ENCODE measurements around the gene SH3D21. TPM values are rescaled to one million over a fixed set of nuclear protein-coding genes. Genes with fewer than 3 reads are reported as not detected.

The SH3D21 gene
- total and polyA plus RNA-seq, 2 donors (not counting 1 experiment from before 2014, with no cell fraction given): 0.49 to 1.8 TPM

DNA sequence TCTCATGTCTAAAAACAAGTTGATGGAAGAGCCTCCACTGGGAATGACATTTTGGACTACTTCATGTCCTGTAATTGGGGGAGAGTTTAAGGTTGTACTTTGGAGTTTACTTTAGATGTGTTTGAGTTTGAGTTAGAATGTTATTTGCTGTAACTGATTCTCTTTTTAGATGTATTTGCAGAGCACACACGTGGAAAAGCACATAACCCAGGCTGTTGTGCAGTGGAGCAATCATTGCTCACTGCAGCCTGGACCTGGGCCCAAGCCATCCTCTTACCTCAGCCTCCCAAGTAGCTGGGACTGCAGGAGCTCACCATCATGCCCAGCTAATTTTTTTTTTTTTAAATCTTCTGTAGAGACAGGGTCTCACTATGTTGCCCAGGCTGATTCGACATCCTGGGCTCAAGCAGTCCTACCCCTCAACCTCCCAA is 36.7 kb upstream of the SH3D21 start:
- CTCF ChIA-PET: interaction anchor here (1.2 to 2.1 kb wide), 6 partner anchors 8 to 135 kb away, joined by 3 to 8 read pairs (median 5); partner anchors contain the start of gene TRAPPC3
- Mint-ChIP-seq H3K27ac (no peak overlapping the region), H3K4me3 (no peak overlapping the region), H3K4me1 (peaks cover 8% of the 10 kb centered on the region), H3K9me3 (ENCODE audit: insufficient read depth) (no peaks in the 10 kb centered on the region), H3K27me3 (no peaks in the 10 kb centered on the region)
- no peak for TF ChIP-seq EZH2 (IDR thresholded peaks at IDR 0.05; ENCODE audit: borderline replicate concordance, insufficient read depth, low read depth, low read length, poor library complexity, severe bottlenecking)
- TF ChIP-seq, protein P1, sequence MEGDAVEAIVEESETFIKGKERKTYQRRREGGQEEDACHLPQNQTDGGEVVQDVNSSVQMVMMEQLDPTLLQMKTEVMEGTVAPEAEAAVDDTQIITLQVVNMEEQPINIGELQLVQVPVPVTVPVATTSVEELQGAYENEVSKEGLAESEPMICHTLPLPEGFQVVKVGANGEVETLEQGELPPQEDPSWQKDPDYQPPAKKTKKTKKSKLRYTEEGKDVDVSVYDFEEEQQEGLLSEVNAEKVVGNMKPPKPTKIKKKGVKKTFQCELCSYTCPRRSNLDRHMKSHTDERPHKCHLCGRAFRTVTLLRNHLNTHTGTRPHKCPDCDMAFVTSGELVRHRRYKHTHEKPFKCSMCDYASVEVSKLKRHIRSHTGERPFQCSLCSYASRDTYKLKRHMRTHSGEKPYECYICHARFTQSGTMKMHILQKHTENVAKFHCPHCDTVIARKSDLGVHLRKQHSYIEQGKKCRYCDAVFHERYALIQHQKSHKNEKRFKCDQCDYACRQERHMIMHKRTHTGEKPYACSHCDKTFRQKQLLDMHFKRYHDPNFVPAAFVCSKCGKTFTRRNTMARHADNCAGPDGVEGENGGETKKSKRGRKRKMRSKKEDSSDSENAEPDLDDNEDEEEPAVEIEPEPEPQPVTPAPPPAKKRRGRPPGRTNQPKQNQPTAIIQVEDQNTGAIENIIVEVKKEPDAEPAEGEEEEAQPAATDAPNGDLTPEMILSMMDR (IDR thresholded peaks at IDR 0.05): no peak
- POLR2A ChIA-PET: interaction anchor here (0.5 kb wide), 1 partner anchor 40 kb away, joined by 5 read pairs; no protein-coding TSS in a partner anchor
- DNase-seq (no peak), ATAC-seq (ENCODE audit: low read depth) (no peak)
- peaks cover 83% of the 10 kb centered on the region for H3K79me2 ChIP-seq (ENCODE audit: control insufficient read depth, insufficient read depth, low read length)
- H4K20me1 ChIP-seq (ENCODE audit: control insufficient read depth, insufficient read depth, low read length, poor library complexity, severe bottlenecking): peaks cover 60% of the 10 kb centered on the region
- intact Hi-C loops (cut with micrococcal nuclease): loop anchor here (5.0 kb wide), 1 partner anchor 37 kb away; no protein-coding TSS in a partner anchor
- no peaks in the 10 kb centered on the region for H3K27me3 ChIP-seq (replicated peaks in 1 of 4; ENCODE audit: control extremely low read depth in 1 of 4, control insufficient read depth in 3 of 4, insufficient read depth in 4 of 4, low read length in 3 of 4)
- H3K4me3 ChIP-seq (ENCODE audit: control extremely low read depth in 1 of 5, extremely low read depth in 1 of 5, insufficient read depth in 1 of 5, low read depth in 2 of 5, low read length in 4 of 5): no peak overlapping the region
- H3K27ac ChIP-seq (ENCODE audit: low read length in 2 of 2): no peak overlapping the region
- no peak overlapping the region for H3K9ac ChIP-seq (ENCODE audit: low read length)
- H2AFZ ChIP-seq (ENCODE audit: insufficient read depth, low read depth, low read length, poor library complexity, severe bottlenecking): no peak overlapping the region
- peaks cover 10 to 62% of the 10 kb centered on the region in 2 experiments for H3K36me3 ChIP-seq (replicated peaks in 1 of 2; ENCODE audit: control extremely low read depth in 1 of 2, control insufficient read depth in 1 of 2, extremely low read depth in 1 of 2, insufficient read depth in 2 of 2, low read length in 1 of 2)
- 58% methylated on average over 1 of the region's 2 CpGs for WGBS (ENCODE audit: insufficient coverage)
- no peaks in the 10 kb centered on the region for H3K4me1 ChIP-seq (ENCODE audit: control insufficient read depth in 2 of 2, insufficient read depth in 2 of 2, low read length in 2 of 2)
- no peaks in the 10 kb centered on the region for H3K9me3 ChIP-seq (ENCODE audit: control extremely low read depth in 1 of 3, control insufficient read depth in 2 of 3, insufficient read depth in 1 of 3, low read length in 2 of 3)
- no peak overlapping the region for H3K4me2 ChIP-seq (replicated peaks; ENCODE audit: low read depth, low read length, poor library complexity, severe bottlenecking)

DNA sequence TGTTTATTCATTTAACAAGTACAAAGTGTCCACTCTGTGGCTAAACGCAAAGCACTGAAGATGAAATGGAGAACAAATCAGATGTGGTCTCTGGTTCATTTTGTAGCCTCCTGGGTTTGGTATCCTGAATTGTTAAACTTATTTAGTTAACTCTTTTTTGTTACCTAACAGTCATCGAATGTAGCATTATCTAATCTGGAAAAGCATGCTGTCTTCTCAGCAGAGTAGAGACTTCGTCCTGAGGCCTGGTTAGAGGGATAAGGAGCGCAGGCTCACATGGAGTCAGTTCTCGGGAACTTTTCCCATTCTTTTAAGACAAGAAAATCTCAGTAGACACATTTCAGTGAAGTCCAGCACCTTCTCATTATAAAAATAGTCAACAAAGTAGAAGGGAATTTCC is 33.1 kb upstream of the SH3D21 start:
- TF ChIP-seq, protein P1 (IDR thresholded peaks at IDR 0.05): no peak
- TF ChIP-seq EZH2 (IDR thresholded peaks at IDR 0.05; ENCODE audit: borderline replicate concordance, insufficient read depth, low read depth, low read length, poor library complexity, severe bottlenecking): no peak
- no peak overlapping the region for H3K4me2 ChIP-seq (replicated peaks; ENCODE audit: low read depth, low read length, poor library complexity, severe bottlenecking)
- peaks cover 38% of the 10 kb centered on the region for H4K20me1 ChIP-seq (ENCODE audit: control insufficient read depth, insufficient read depth, low read length, poor library complexity, severe bottlenecking)
- H3K9me3 Mint-ChIP-seq (ENCODE audit: insufficient read depth): no peaks in the 10 kb centered on the region
- no peak overlapping the region for H3K4me3 ChIP-seq (ENCODE audit: control extremely low read depth in 1 of 5, extremely low read depth in 1 of 5, insufficient read depth in 1 of 5, low read depth in 2 of 5, low read length in 4 of 5)
- WGBS (ENCODE audit: insufficient coverage): no CpG with 5 or more reads among the region's 5 CpGs
- ATAC-seq (ENCODE audit: low read depth): no peak
- no peak for DNase-seq
- no peak overlapping the region for H3K27ac ChIP-seq (ENCODE audit: low read length in 2 of 2)
- no peaks in the 10 kb centered on the region for H3K9me3 ChIP-seq (ENCODE audit: control extremely low read depth in 1 of 3, control insufficient read depth in 2 of 3, insufficient read depth in 1 of 3, low read length in 2 of 3)
- no peaks in the 10 kb centered on the region for H3K27me3 ChIP-seq (replicated peaks in 1 of 4; ENCODE audit: control extremely low read depth in 1 of 4, control insufficient read depth in 3 of 4, insufficient read depth in 4 of 4, low read length in 3 of 4)
- peaks cover 79% of the 10 kb centered on the region for H3K79me2 ChIP-seq (ENCODE audit: control insufficient read depth, insufficient read depth, low read length)
- H3K36me3 ChIP-seq (replicated peaks in 1 of 2; ENCODE audit: control extremely low read depth in 1 of 2, control insufficient read depth in 1 of 2, extremely low read depth in 1 of 2, insufficient read depth in 2 of 2, low read length in 1 of 2): peaks cover 10 to 39% of the 10 kb centered on the region in 2 experiments
- intact Hi-C loops (cut with micrococcal nuclease): no loop called here
- no peak overlapping the region for H3K27ac Mint-ChIP-seq
- H2AFZ ChIP-seq (ENCODE audit: insufficient read depth, low read depth, low read length, poor library complexity, severe bottlenecking): no peak overlapping the region
- H3K4me1 Mint-ChIP-seq: peaks cover 5% of the 10 kb centered on the region
- H3K4me3 Mint-ChIP-seq: no peak overlapping the region
- H3K9ac ChIP-seq (ENCODE audit: low read length): no peak overlapping the region
- ChIA-PET POLR2A (no interaction called here), CTCF (interaction anchor here (1.4 to 2.1 kb wide), 2 partner anchors 10 to 12 kb away, joined by 3 to 11 read pairs; no protein-coding TSS in a partner anchor)
- H3K27me3 Mint-ChIP-seq: no peaks in the 10 kb centered on the region
- H3K4me1 ChIP-seq (ENCODE audit: control insufficient read depth in 2 of 2, insufficient read depth in 2 of 2, low read length in 2 of 2): no peaks in the 10 kb centered on the region

Measured in B cell (primary cell).